Measurements from ENCODE around the gene UPF1.

DNA sequence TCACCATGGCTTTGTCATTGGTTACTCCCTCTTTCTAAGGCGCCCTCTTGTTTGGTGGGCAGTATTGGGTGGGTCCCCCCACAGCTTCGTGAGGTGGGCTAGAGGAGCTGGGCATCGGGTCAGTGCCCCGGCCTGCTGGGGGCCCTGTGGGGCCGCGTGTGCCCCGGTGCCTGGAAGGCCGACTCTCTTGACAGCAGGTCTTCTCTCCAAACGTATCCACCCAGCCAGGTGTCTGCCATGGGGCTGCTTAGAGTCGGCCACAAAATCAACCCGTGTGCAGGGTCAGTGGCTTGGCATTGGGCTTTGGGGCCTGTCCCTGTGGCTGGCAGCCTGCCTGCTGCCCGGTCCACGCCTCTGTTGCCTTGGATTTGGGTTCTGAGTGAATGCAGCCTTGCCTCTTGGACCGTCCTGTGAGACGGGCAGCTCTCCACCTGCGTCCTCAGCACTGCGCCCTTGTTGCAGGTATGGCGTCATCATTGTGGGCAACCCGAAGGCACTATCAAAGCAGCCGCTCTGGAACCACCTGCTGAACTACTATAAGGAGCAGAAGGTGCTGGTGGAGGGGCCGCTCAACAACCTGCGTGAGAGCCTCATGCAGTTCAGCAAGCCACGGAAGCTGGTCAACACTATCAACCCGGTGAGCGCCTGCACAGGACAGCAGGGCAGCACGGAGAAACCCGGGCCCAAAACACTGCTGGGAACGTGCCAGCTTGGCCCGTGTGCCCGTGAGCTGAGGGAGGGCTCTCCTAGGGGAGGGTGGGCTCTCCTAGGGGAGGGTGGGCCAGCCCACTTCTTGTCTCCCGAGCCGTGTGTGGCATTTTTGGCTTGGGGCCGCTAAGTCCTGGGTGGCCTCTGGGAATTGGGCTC lies 31.4 kb downstream of the UPF1 start:
- no peak for TF ChIP-seq CTCF (IDR thresholded peaks at IDR 0.05)
- TF ChIP-seq POLR2A (IDR thresholded peaks at IDR 0.05): no peak
